GM12878 (cell line): ENCODE data around the gene PHF3. TPM values are rescaled to one million over a fixed set of nuclear protein-coding genes. Genes with fewer than 3 reads are reported as not detected.

Experiments used
- ATAC-seq: fragments of 200-7000 bp; cut with Tn5 transposase; 3 replicates; pipeline ENCODE4 v1.9.1; 2020; ENCODE audit warnings: mild to moderate bottlenecking, moderate library complexity
- BruUV-seq: library from RNA; stranded (reverse); fragments of 400-500 nt; replicated peaks from 2 replicates; lab custom pipeline; 2021; lab: Mats Ljungman, UMichigan
- CTCF ChIA-PET: fragments of 300-600 bp; sonication (Branson Sonifier 250); formaldehyde crosslinking; extraction: SDS; loops from one replicate; lab custom pipeline; 2021; ENCODE audit warnings: inconsistent platforms; lab: Yijun Ruan, JAX
- POLR2A ChIA-PET: fragments of 350-600 bp; formaldehyde crosslinking; extraction: SDS; loops from one replicate; lab custom pipeline; 2021; ENCODE audit warnings: inconsistent platforms; lab: Charles Lee
- RAD21 ChIA-PET: fragments of 300-600 bp; sonication (Branson Sonifier 250); formaldehyde crosslinking; loops from one replicate; lab custom pipeline; 2023; ENCODE audit warnings: antibody characterized with exemption; ENCODE audit not compliant: unreplicated experiment; lab: Charles Lee
- SMC1A ChIA-PET: fragments of 300-600 bp; sonication (Branson Sonifier 250); formaldehyde crosslinking; loops from one replicate; lab custom pipeline; 2023; ENCODE audit not compliant: unreplicated experiment, uncharacterized antibody; lab: Charles Lee
- DNase-seq: peaks from one replicate; pipeline ENCODE4 v3.0.0-alpha.2; 2011; ENCODE audit warnings: low read depth, low spot score
- FAIRE-seq: peaks from 3 replicates; lab custom pipeline; 2011; peaks lifted over from hg19 to GRCh38; lab: Jason Lieb, UNC
- H2AFZ ChIP-seq: 2 replicates; pipeline ENCODE4 v1.6.0; 2011; ENCODE audit warnings: low read depth, low read length, control low read depth; ENCODE audit not compliant: control insufficient read depth
- H3K27ac ChIP-seq: 2 replicates; pipeline ENCODE4 v1.5.1; 2011; ENCODE audit warnings: control low read depth; ENCODE audit not compliant: control insufficient read depth, insufficient read depth
- H3K27me3 ChIP-seq, 2 experiments: replicated peaks in 1 of 2; 2 replicates each; pipeline versions ENCODE4 v1.6.0 to v1.6.1; 2011; ENCODE audit warnings: low read length in 1 of 2; ENCODE audit not compliant: control insufficient read depth in 2 of 2, insufficient read depth in 2 of 2
- H3K36me3 ChIP-seq, 2 experiments: 2 replicates each; pipeline ENCODE4 v1.5.1; 2011; ENCODE audit warnings: low read length in 1 of 2; ENCODE audit not compliant: control insufficient read depth in 2 of 2, insufficient read depth in 2 of 2
- H3K4me1 ChIP-seq: 2 replicates; pipeline ENCODE4 v1.6.1; 2011; ENCODE audit warnings: mild to moderate bottlenecking, low read length, moderate library complexity, mixed read lengths; ENCODE audit not compliant: control insufficient read depth, insufficient read depth
- H3K4me2 ChIP-seq: 2 replicates; pipeline ENCODE4 v1.6.0; 2011; ENCODE audit warnings: control low read depth; ENCODE audit not compliant: control insufficient read depth, insufficient read depth
- H3K4me3 ChIP-seq: fragments of 200-600 bp; sonication (generic); 2 replicates; pipeline ENCODE4 v1.5.1; 2016
- H3K79me2 ChIP-seq: 2 replicates; pipeline ENCODE4 v1.6.0; 2011; ENCODE audit warnings: low read length; ENCODE audit not compliant: control insufficient read depth, insufficient read depth
- H3K9ac ChIP-seq: 2 replicates; pipeline ENCODE4 v1.8.0; 2011; ENCODE audit warnings: low read length, control low read depth, mixed read lengths; ENCODE audit not compliant: control insufficient read depth, insufficient read depth
- H3K9me3 ChIP-seq: replicated peaks from 3 replicates; pipeline ENCODE4 v1.5.1; 2011; ENCODE audit warnings: mild to moderate bottlenecking, low read length; ENCODE audit not compliant: control insufficient read depth, insufficient read depth
- H4K20me1 ChIP-seq: 2 replicates; pipeline ENCODE4 v1.6.0; 2011; ENCODE audit not compliant: control insufficient read depth, insufficient read depth
- ATF7 ChIP-seq: fragments of 450-650 bp; IDR thresholded peaks from 2 replicates; pipeline ENCODE4 v1.6.1; 2016; ENCODE audit warnings: low read depth, mild to moderate bottlenecking
- BRCA1 ChIP-seq: IDR thresholded peaks from 2 replicates; pipeline ENCODE4 v1.6.1; 2011; ENCODE audit warnings: low read depth, low read length, improper control_type of control experiment
- IKZF1 ChIP-seq: fragments of 450-650 bp; conservative IDR thresholded peaks from 2 replicates; pipeline ENCODE4 v1.6.1; 2017; ENCODE audit warnings: antibody characterized with exemption, mild to moderate bottlenecking
- IKZF2 ChIP-seq, 2 experiments: fragments of 450-650 bp; IDR thresholded peaks; 2 replicates each; pipeline ENCODE4 v1.6.1; 2017; ENCODE audit warnings: mild to moderate bottlenecking in 2 of 2, moderate library complexity in 2 of 2
- JUNB ChIP-seq: IDR thresholded peaks from 2 replicates; pipeline ENCODE4 v1.6.1; 2016; ENCODE audit warnings: antibody characterized with exemption, mild to moderate bottlenecking
- MEF2A ChIP-seq: IDR thresholded peaks from 2 replicates; pipeline ENCODE4 v1.6.1; 2011; ENCODE audit warnings: low read depth, mild to moderate bottlenecking, low read length, moderate library complexity; ENCODE audit not compliant: insufficient read depth
- MTA2 ChIP-seq: fragments of 450-650 bp; IDR thresholded peaks from 2 replicates; pipeline ENCODE4 v1.6.1; 2016; ENCODE audit warnings: low read depth, mild to moderate bottlenecking, moderate library complexity
- NBN ChIP-seq: fragments of 450-650 bp; IDR thresholded peaks from 2 replicates; pipeline ENCODE4 v1.6.1; 2016
- NFIC ChIP-seq: IDR thresholded peaks from 2 replicates; pipeline ENCODE4 v1.6.1; 2012; ENCODE audit warnings: low read depth, mild to moderate bottlenecking, inconsistent platforms, low read length, moderate library complexity
- RCOR1 ChIP-seq: conservative IDR thresholded peaks from 2 replicates; pipeline ENCODE4 v1.6.1; 2012; ENCODE audit warnings: low read depth, low read length, improper control_type of control experiment
- RUNX3 ChIP-seq: IDR thresholded peaks from 2 replicates; pipeline ENCODE4 v1.6.1; 2012; ENCODE audit warnings: low read length, inconsistent platforms
- SPI1 ChIP-seq: IDR thresholded peaks from 2 replicates; pipeline ENCODE4 v1.6.1; 2011; ENCODE audit warnings: low read depth, mild to moderate bottlenecking, low read length, moderate library complexity, borderline replicate concordance; ENCODE audit not compliant: insufficient read depth
- SREBF2 ChIP-seq: IDR thresholded peaks from 2 replicates; pipeline ENCODE4 v1.6.1; 2012; ENCODE audit warnings: mild to moderate bottlenecking, low read length
- SUPT20H ChIP-seq: IDR thresholded peaks from 2 replicates; pipeline ENCODE4 v1.6.1; 2011; ENCODE audit warnings: low read depth, mild to moderate bottlenecking, low read length, moderate library complexity, borderline replicate concordance; ENCODE audit not compliant: control insufficient read depth
- TBL1XR1 ChIP-seq: IDR thresholded peaks from 2 replicates; pipeline ENCODE4 v1.6.1; 2012; ENCODE audit warnings: low read depth, low read length, improper control_type of control experiment
- WGBS: methylation state at CpG from one replicate; pipeline ENCODE4 v1.1.6; 2016; ENCODE audit warnings: low lambda C conversion rate; ENCODE audit not compliant: insufficient replicate concordance, insufficient coverage; ENCODE audit errors: missing lambda C conversion rate; 5-methylcytosine and 5-hydroxymethylcytosine counted together
- in situ Hi-C: fragments of 300-500 bp; cut with MboI; formaldehyde crosslinking; loops from 9 replicates; pipeline ENCODE4 v1.14.3; 2018; ENCODE audit warnings: mixed read lengths
- intact Hi-C: fragments of 100-400 bp; cut with micrococcal nuclease; formaldehyde crosslinking; loops from one replicate; pipeline ENCODE4 v1.14.2; 2022; ENCODE audit not compliant: unreplicated experiment
- polyA plus RNA-seq, 11 experiments: library from polyadenylated mRNA; depleted of rRNA in 4 of 11; unstranded in 6 of 11; stranded (reverse) in 5 of 11; fragments of >200 nt; fragmentation: Nextera tagmentation in 4 of 11; fragmentation: Illumina TruSeq in 1 of 11; extraction: Ambion mirVana in 4 of 11; extraction: Trizol in 1 of 11; gene quantifications; 1 replicate in 1 of 11; 2 replicates in 10 of 11; pipeline versions ENCODE4 v1.2.1 to v1.2.3, GENCODE V29; 2011 to 2016; ENCODE audit warnings: inconsistent platforms in 2 of 11, missing spikeins in 2 of 11, low read depth in 1 of 11
- total RNA-seq, 4 experiments: library from RNA; depleted of rRNA in 3 of 4; stranded (reverse); fragments of >200 nt in 3 of 4; fragmentation: Illumina TruSeq in 1 of 4; extraction: Trizol in 1 of 4; gene quantifications; 2 replicates each; pipeline versions ENCODE4 v1.2.1 to v1.2.3, GENCODE V29; 2013 to 2021
- TF ChIP-seq, protein P1 (sequence below): fragments of 450-650 bp; IDR thresholded peaks from 2 replicates; pipeline ENCODE4 v1.6.1; 2016; ENCODE audit warnings: mild to moderate bottlenecking, moderate library complexity, borderline replicate concordance
- TF ChIP-seq, protein P2 (sequence below): fragments of 450-650 bp; IDR thresholded peaks from 2 replicates; pipeline ENCODE4 v1.6.1; 2017; ENCODE audit warnings: low read depth, mild to moderate bottlenecking, moderate library complexity

PHF3 gene
- total and polyA plus RNA-seq, 10 of the 15 experiments (the other 5 are each of a cell fraction or from before 2014, with no cell fraction given) = 8.3 to 61.5 (median 26.6) TPM

DNA sequence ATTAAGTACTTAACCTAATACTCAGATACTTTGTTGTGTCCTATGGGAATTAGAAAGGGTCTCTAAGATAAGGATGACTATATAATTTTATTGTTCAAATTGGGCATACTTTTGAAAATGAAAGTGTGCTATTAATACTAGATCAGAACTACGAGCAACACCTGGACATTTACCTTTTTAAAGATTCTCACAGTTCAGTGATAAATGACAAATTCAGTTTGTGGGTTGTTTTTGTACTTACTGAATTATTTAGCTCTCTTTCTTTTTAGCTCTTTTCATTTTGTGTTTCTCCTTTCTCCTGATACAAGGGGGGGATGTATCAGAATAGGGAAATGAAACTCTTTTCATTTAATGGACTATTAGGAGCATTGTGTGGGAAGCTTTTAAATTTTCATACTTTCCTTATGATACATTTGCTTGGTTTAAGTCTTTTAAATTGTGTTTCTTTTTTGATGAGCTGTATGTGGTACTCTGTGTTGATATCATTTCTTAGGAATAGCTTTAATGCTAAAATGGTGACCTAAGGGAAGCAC lies 47.5 kb downstream of the PHF3 start:
- Histone ChIP-seq H3K36me3 (peaks cover 0 to 6% of the 10 kb centered on the region in 2 experiments; a peak in 1 of 4 replicates), H3K27me3 (no peaks in the 10 kb centered on the region), H3K4me1 (peaks cover 17% of the 10 kb centered on the region), H3K9ac (no peak overlapping the region), H3K4me3 (0 out of 2 replicates have a peak overlapping the region, but pooled peaks have one; percentile 28), H2AFZ (no peak overlapping the region), H3K4me2 (peak overlapping the region; percentile 61), H3K79me2 (peaks cover 22% of the 10 kb centered on the region), H3K9me3 (no peaks in the 10 kb centered on the region), H3K27ac (no peak overlapping the region), H4K20me1 (no peaks in the 10 kb centered on the region)
- CTCF ChIA-PET = interaction anchor here (1.1 to 4.5 kb wide), 7 partner anchors 11 to 331 kb away, joined by 3 to 31 read pairs (median 11); partner anchors contain the start of gene PHF3
- in situ Hi-C loops (no loop called here), intact Hi-C loops (loop anchor here (5.0 kb wide), 1 partner anchor 46 kb away; the partner anchor contains the start of gene PHF3)
- no peak for DNase-seq
- SMC1A ChIA-PET = interaction anchor here (0.9 to 3.9 kb wide), 21 partner anchors 8 to 331 kb away, joined by 3 to 16 read pairs (median 6); partner anchors contain the start of gene PHF3
- RAD21 ChIA-PET = interaction anchor here (0.7 to 2.1 kb wide), 11 partner anchors 20 to 330 kb away, joined by 3 to 15 read pairs (median 6); partner anchors contain the start of gene PHF3
- TF ChIP-seq, protein P1, sequence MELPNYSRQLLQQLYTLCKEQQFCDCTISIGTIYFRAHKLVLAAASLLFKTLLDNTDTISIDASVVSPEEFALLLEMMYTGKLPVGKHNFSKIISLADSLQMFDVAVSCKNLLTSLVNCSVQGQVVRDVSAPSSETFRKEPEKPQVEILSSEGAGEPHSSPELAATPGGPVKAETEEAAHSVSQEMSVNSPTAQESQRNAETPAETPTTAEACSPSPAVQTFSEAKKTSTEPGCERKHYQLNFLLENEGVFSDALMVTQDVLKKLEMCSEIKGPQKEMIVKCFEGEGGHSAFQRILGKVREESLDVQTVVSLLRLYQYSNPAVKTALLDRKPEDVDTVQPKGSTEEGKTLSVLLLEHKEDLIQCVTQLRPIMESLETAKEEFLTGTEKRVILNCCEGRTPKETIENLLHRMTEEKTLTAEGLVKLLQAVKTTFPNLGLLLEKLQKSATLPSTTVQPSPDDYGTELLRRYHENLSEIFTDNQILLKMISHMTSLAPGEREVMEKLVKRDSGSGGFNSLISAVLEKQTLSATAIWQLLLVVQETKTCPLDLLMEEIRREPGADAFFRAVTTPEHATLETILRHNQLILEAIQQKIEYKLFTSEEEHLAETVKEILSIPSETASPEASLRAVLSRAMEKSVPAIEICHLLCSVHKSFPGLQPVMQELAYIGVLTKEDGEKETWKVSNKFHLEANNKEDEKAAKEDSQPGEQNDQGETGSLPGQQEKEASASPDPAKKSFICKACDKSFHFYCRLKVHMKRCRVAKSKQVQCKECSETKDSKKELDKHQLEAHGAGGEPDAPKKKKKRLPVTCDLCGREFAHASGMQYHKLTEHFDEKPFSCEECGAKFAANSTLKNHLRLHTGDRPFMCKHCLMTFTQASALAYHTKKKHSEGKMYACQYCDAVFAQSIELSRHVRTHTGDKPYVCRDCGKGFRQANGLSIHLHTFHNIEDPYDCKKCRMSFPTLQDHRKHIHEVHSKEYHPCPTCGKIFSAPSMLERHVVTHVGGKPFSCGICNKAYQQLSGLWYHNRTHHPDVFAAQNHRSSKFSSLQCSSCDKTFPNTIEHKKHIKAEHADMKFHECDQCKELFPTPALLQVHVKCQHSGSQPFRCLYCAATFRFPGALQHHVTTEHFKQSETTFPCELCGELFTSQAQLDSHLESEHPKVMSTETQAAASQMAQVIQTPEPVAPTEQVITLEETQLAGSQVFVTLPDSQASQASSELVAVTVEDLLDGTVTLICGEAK = peak; percentile 63; the same call in 1 of the 2 replicates
- no peak for TF ChIP-seq BRCA1
- peak; percentile 39; the same call in 1 of the 2 replicates for TF ChIP-seq JUNB
- TF ChIP-seq SPI1 = peak; percentile 76
- TF ChIP-seq, protein P2, sequence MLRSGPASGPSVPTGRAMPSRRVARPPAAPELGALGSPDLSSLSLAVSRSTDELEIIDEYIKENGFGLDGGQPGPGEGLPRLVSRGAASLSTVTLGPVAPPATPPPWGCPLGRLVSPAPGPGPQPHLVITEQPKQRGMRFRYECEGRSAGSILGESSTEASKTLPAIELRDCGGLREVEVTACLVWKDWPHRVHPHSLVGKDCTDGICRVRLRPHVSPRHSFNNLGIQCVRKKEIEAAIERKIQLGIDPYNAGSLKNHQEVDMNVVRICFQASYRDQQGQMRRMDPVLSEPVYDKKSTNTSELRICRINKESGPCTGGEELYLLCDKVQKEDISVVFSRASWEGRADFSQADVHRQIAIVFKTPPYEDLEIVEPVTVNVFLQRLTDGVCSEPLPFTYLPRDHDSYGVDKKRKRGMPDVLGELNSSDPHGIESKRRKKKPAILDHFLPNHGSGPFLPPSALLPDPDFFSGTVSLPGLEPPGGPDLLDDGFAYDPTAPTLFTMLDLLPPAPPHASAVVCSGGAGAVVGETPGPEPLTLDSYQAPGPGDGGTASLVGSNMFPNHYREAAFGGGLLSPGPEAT = peak; percentile 78
- peak; percentile 46 for TF ChIP-seq IKZF1
- TF ChIP-seq IKZF2 (IDR thresholded peaks at IDR 0.05) = peak; percentile 74; a peak in 3 of 4 replicates
- no peak for TF ChIP-seq TBL1XR1
- peak; percentile 57 for TF ChIP-seq NBN
- TF ChIP-seq ATF7 = 0 out of 2 replicates have a peak, but pooled peaks have one; percentile 29
- TF ChIP-seq SREBF2 = no peak
- TF ChIP-seq RCOR1 = no peak
- peak; percentile 76; the same call in 1 of the 2 replicates for TF ChIP-seq NFIC
- TF ChIP-seq MEF2A = 0 out of 2 replicates have a peak, but pooled peaks have one; percentile 5
- no peak for TF ChIP-seq SUPT20H
- peak; percentile 65; the same call in 1 of the 2 replicates for TF ChIP-seq MTA2
- peak; percentile 32; the same call in 1 of the 2 replicates for TF ChIP-seq RUNX3
- BruUV-seq = no TSS peak
- no peak for FAIRE-seq
- 0% methylated on average over 1 of the region's 1 CpG for WGBS
- peak; percentile 22 for ATAC-seq
- POLR2A ChIA-PET = interaction anchor here (0.6 to 1.0 kb wide), 4 partner anchors 27 to 48 kb away, joined by 3 to 6 read pairs (median 4); no protein-coding TSS in a partner anchor
